Endometrium (tissue), 2 donors: ENCODE data around the gene ARMH2.

ENCODE experiments used
- FAIRE-seq: peaks from 2 replicates; lab custom pipeline; 2012; peaks lifted over from hg19 to GRCh38; lab: Jason Lieb, UNC
- donor health status: control.
- donor health status: control.

ARMH2 gene

GRCh38 chr6:24798740-24799540 is at the start of gene ARMH2:
Gene ARMH2, minus strand, starts transcription at chr6:24798917. Its CDS starts 60 bp downstream, at chr6:24798857.
- no peak for FAIRE-seq

DNA sequence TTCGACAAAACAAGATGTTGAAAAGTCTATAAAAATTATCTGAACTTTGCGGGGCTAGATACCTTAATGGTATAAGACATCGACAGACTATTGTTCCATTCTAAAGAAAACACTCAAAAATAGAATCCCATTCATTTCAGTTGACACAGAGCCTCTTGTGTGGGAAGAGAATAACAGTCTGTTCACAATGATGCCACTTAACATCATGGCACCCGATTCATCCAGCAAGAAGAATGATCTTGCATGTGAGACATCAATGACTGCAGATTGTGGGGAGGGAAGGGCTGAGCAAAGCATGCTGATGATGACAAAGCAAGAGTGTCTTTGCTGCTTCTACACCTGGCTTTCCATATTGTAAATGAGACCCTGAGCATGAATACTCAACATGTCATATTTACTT is 49.7 kb upstream of the ARMH2 start:
- no peak for FAIRE-seq

DNA sequence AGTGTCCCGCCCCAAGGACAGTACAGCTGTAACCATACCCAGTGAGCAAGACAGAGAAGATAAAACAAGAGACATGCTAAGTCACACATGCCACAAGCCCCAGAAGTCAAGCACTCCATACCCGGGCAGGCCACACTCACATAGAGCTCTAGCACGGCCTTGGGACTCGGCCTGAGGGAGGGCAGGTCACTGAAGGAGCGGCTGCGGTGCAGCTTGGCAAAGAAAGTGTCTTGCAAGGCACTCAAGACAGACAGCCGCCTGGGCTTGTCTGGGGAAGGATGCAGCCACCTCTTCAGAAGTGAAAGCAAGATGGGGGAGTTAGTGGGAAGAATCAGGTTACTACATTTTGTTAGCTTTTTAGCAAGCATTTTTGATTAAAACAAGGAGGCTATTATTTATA is 48.7 kb upstream of the ARMH2 start:
- FAIRE-seq: no peak

DNA sequence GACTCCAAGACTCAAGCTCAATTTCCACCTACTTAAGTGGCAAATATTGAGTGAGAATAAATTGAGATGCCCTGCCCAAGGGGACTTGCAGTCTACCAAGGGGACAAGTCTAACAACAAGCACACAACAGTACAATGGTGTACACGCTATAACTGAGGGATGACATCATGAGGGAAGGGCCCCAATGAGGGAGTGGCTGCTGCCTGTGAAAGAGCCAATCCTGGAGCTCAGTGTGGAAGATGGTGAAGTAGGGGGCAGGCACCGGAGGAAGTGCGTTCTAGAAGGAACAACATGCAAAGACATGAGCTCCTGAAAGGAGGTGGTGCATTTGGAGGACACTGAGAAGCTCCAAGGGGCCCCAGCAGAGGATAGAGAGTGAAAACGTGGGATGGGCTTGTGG is 46.9 kb upstream of the ARMH2 start:
- FAIRE-seq: no peak

- FAIRE-seq: no peak
Measured at GRCh38 chr6:24844903-24845302, 46.2 kb upstream of the ARMH2 start.

DNA sequence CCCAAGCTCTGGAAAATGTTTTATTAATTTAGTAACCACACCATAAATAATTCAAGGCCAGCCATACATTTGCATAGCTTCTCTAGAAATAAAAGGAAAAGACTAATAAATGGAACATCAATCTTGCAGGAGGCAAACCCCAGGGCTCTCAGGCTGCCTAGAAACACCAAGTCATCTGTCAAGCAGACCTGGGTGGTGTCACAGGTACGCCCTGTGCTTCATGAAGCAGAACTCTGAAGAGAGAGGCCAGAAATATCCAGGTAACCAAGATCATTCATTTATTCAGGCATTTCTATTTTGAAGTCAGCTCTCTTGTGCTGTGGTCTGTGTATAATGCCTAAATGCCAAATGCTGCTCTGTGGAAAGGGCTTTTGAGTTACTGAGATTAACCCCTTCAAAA is 45.3 kb upstream of the ARMH2 start:
- FAIRE-seq: no peak

GRCh38 chr6:24840187-24840586 is 41.5 kb upstream of the ARMH2 start:
- FAIRE-seq: no peak

GRCh38 chr6:24838994-24839393 is 40.3 kb upstream of the ARMH2 start:
- no peak for FAIRE-seq

GRCh38 chr6:24838081-24838480 is 39.4 kb upstream of the ARMH2 start:
- no peak for FAIRE-seq

DNA sequence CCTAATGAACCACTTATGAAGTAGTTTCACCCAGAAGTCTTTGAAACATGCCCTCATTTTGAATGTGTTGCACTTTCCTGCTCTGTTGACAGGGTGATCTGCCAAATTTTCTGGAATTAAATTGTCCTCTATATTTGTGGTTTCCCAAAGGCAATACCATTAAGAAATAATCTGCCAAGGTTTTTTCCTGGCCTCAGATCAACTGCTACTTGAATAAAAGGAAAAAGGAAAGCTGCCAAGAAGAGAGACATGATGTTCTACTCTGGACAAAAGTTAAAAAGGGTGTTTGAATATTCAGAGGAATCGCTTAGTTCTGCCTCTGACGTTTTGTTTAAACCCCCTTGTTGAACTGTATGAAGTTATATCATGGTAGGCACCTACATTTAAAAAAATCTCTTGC is 37.4 kb upstream of the ARMH2 start:
- FAIRE-seq: no peak

GRCh38 chr6:24833711-24834386 is 35.1 kb upstream of the ARMH2 start:
- FAIRE-seq: no peak

DNA sequence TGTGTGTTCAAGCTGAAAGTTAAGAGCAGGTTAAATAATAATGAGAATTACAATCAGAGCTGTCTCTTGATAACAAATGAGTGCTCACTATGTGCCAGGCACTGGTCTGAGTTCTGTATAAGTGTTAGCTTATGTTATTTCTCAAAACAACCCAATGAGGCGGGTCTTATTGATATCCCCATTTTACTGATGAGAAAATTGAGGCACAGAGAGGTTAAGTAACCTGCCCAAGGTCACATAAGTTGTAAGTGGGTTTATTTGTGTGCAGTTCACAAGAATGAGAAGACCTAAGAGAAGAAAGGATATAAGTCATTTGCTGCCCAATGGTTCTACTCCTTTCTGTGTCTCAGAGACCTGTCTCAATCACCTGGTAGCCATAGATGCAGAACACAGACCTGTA is 34.1 kb upstream of the ARMH2 start:
- no peak for FAIRE-seq

- FAIRE-seq: no peak
Measured at GRCh38 chr6:24831771-24832716, 33.3 kb upstream of the ARMH2 start.

GRCh38 chr6:24829657-24830056 is 30.9 kb upstream of the ARMH2 start:
- FAIRE-seq: no peak

DNA sequence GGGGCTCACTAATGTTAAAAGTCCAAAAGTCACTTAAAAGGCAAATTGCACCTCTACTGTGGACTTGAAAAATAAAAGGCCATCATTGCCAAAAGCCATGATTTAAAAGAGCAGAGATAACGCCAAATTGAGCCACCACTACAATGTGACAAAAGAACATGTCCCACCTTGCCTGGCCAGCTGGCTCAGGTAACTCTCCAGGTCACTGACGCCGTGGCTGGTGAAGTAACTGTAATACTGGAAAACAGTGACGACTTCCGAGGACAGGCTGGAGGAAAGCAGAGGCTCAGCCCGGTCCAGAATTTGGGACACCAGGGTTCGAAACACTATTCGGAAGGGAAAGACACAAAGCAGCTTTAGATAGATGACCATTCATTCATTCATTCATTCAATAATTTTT is 29.3 kb upstream of the ARMH2 start:
- FAIRE-seq: no peak

DNA sequence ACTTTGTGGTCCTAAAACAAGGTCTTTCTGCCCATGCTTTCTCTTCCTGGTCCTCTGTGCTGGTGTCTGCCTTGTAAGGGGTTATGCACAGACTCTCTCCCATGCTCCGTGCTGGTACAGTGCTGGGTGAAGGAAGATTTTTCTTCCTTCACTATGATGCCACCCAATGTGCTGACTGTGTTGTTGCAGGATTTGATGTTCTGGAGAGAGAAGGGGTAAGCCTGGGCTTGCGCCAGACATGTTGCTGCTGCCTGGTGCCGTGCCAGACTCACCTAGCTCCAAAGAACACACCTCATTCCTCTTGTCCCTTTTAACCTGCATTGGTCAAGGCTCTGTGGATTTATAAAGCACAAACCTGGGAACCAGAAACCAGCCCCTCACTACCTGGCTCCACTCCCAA is 28.4 kb upstream of the ARMH2 start:
- FAIRE-seq: no peak

GRCh38 chr6:24825130-24825630 is 26.5 kb upstream of the ARMH2 start:
- FAIRE-seq: no peak

GRCh38 chr6:24824142-24824938 is 25.6 kb upstream of the ARMH2 start:
- FAIRE-seq: peak; percentile 33

DNA sequence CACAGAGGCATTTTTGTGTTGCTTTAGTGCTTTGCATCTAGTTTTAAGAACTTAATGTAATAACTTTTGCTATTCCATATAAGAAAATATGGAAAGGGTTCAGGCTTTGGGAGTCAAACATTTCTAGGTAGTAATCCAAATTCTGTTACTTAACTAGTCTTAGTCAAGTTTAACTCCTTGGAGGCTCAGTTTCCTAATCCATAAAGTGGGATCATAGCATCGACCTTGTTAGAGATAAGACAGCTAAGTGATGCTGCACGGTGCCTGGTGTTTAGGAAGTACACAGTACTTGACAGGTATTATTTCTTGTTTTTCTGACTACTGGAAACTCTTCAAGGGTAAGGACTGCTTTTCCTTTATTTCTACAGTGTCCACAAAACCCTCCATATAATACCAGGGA is 24.5 kb upstream of the ARMH2 start:
- no peak for FAIRE-seq

- no peak for FAIRE-seq
Measured at GRCh38 chr6:24822696-24823095, 24.0 kb upstream of the ARMH2 start.

GRCh38 chr6:24821860-24822444 is 23.2 kb upstream of the ARMH2 start:
- FAIRE-seq: no peak
